Natural killer cell (primary cell): ENCODE measurements around the gene OR4E2. TPM values are rescaled to one million over a fixed set of nuclear protein-coding genes. Genes with fewer than 3 reads are reported as not detected.

Source experiments
- ATAC-seq, 3 donors: fragments of 150-1000 bp in 2 of 3; fragments of 200-7000 bp in 1 of 3; cut with Tn5 transposase; 1 replicate in 1 of 3; 2 replicates in 2 of 3; pipeline ENCODE4 v1.10.0; 2021; ENCODE audit warnings: mild to moderate bottlenecking in 2 of 3, moderate library complexity in 2 of 3
- DNase-seq, 2 donors: peaks; one replicate each; pipeline versions ENCODE4 v3.0.0 to v3.0.0-alpha.2; 2013 to 2021; ENCODE audit warnings: mixed read lengths in 1 of 2
- H3K27ac ChIP-seq: one replicate; pipeline ENCODE4 v1.5.1; 2013; ENCODE audit warnings: mild to moderate bottlenecking, low read length
- H3K27me3 ChIP-seq: one replicate; pipeline ENCODE4 v1.6.1; 2013; ENCODE audit warnings: low read length; ENCODE audit not compliant: control insufficient read depth, insufficient read depth
- H3K36me3 ChIP-seq: one replicate; pipeline ENCODE4 v1.6.1; 2013; ENCODE audit warnings: low read length; ENCODE audit not compliant: control insufficient read depth, insufficient read depth
- H3K4me1 ChIP-seq: one replicate; pipeline ENCODE4 v1.6.1; 2013; ENCODE audit warnings: low read length; ENCODE audit not compliant: control insufficient read depth, insufficient read depth
- H3K4me3 ChIP-seq: one replicate; pipeline ENCODE4 v1.5.1; 2013; ENCODE audit warnings: low read length
- H3K9me3 ChIP-seq: one replicate; pipeline ENCODE4 v1.6.1; 2013; ENCODE audit warnings: low read length; ENCODE audit not compliant: control insufficient read depth, insufficient read depth
- H3K27ac Mint-ChIP-seq, 2 donors: one replicate each; pipeline ENCODE4 v1.8.0; 2022; ENCODE audit warnings: mild to moderate bottlenecking in 2 of 2, mixed read lengths in 2 of 2, moderate library complexity in 1 of 2
- H3K27me3 Mint-ChIP-seq, 2 donors: one replicate each; pipeline ENCODE4 v1.8.0; 2022; ENCODE audit warnings: low read depth in 2 of 2, mixed read lengths in 2 of 2
- H3K36me3 Mint-ChIP-seq: one replicate; pipeline ENCODE4 v1.8.0; 2022; ENCODE audit warnings: mixed read lengths
- H3K4me1 Mint-ChIP-seq, 2 donors: one replicate each; pipeline ENCODE4 v1.8.0; 2022; ENCODE audit warnings: mixed read lengths in 2 of 2
- H3K4me3 Mint-ChIP-seq: one replicate; pipeline ENCODE4 v1.8.0; 2022; ENCODE audit warnings: mild to moderate bottlenecking, moderate library complexity, mixed read lengths
- H3K9me3 Mint-ChIP-seq, 2 donors: one replicate each; pipeline ENCODE4 v1.8.0; 2022; ENCODE audit warnings: mixed read lengths in 2 of 2
- WGBS: methylation state at CpG from one replicate; pipeline ENCODE4 v1.1.7; 2013; ENCODE audit warnings: missing lambda C conversion rate; ENCODE audit not compliant: insufficient coverage; 5-methylcytosine and 5-hydroxymethylcytosine counted together
- intact Hi-C: fragments of 100-400 bp; cut with micrococcal nuclease; formaldehyde crosslinking; loops from one replicate; pipeline ENCODE4 v1.14.2; 2022
- total RNA-seq, 4 donors: library from RNA; stranded (reverse); fragments of 120-200 nt in 1 of 4; gene quantifications; one replicate each; pipeline versions ENCODE4 v1.2.3 to v1.2.4, GENCODE V29; 2013 to 2022
- TF ChIP-seq, protein P1 (sequence below): fragments of 200-600 bp; IDR thresholded peaks from one replicate; pipeline ENCODE4 v1.8.0; 2022; ENCODE audit warnings: antibody characterized with exemption

OR4E2 gene
- not detected for total RNA-seq
- not detected for total RNA-seq (2013)

GRCh38 chr14:21653331-21653885 lies at the start of gene OR4E2:
OR4E2 (plus strand) TSS chr14:21653835; CDS start chr14:21665083, 11,248 bp downstream.
- H3K27ac Mint-ChIP-seq, result no peak within 1 kb of the TSS

DNA sequence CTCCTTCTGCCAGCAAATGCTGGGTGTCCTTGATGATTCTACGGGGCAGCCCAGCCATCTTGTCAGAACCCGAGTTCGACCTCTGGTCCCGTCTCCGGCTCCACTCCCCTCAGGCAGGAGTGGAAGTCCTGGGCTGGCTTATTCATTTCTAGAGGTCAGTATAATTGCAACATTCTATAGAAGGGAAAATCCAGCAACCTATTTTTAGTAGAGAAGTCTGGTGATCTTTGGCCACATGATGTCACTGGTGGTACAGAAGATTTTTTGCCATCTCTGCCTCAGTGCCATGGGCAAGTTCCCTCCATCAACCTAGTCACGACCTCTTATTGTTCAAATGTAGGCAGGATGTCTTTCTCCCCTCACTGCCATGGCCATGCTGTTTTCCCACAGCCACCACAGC lies 41.3 kb upstream of the OR4E2 start:
- Mint-ChIP-seq H3K36me3 (no peaks in the 10 kb centered on the region), H3K27me3 (peaks cover 16 to 39% of the 10 kb centered on the region in 2 donors), H3K4me3 (no peak overlapping the region), H3K27ac (no peak overlapping the region), H3K4me1 (no peaks in the 10 kb centered on the region), H3K9me3 (no peaks in the 10 kb centered on the region)
- 85% methylated on average over 6 of the region's 6 CpGs for WGBS
- TF ChIP-seq, protein P1, sequence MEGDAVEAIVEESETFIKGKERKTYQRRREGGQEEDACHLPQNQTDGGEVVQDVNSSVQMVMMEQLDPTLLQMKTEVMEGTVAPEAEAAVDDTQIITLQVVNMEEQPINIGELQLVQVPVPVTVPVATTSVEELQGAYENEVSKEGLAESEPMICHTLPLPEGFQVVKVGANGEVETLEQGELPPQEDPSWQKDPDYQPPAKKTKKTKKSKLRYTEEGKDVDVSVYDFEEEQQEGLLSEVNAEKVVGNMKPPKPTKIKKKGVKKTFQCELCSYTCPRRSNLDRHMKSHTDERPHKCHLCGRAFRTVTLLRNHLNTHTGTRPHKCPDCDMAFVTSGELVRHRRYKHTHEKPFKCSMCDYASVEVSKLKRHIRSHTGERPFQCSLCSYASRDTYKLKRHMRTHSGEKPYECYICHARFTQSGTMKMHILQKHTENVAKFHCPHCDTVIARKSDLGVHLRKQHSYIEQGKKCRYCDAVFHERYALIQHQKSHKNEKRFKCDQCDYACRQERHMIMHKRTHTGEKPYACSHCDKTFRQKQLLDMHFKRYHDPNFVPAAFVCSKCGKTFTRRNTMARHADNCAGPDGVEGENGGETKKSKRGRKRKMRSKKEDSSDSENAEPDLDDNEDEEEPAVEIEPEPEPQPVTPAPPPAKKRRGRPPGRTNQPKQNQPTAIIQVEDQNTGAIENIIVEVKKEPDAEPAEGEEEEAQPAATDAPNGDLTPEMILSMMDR, result no peak
- intact Hi-C loops, result no loop called here
- H3K4me1 ChIP-seq, result no peaks in the 10 kb centered on the region
- no peaks in the 10 kb centered on the region for H3K9me3 ChIP-seq
- H3K36me3 ChIP-seq, result no peaks in the 10 kb centered on the region
- ATAC-seq, result no peak
- no peak overlapping the region for H3K27ac ChIP-seq
- no peak overlapping the region for H3K4me3 ChIP-seq
- peak in 1 of 2 donors; percentile 12 for DNase-seq
- peaks cover 3% of the 10 kb centered on the region for H3K27me3 ChIP-seq

More at GRCh38 chr14:21653331-21653885, at the start of gene OR4E2:
- H3K4me3 Mint-ChIP-seq, result no peak within 1 kb of the TSS
- no peaks in the 10 kb centered on the region for H3K4me1 ChIP-seq
- H3K9me3 Mint-ChIP-seq, result no peaks in the 10 kb centered on the region
- ATAC-seq, result no peak
- 88% methylated on average over 2 of the region's 2 CpGs for WGBS
- intact Hi-C loops, result no loop called here
- peaks cover 10 to 24% of the 10 kb centered on the region in 2 donors for H3K27me3 Mint-ChIP-seq
- no peak for DNase-seq
- H3K4me1 Mint-ChIP-seq, result no peaks in the 10 kb centered on the region
- H3K9me3 ChIP-seq, result no peaks in the 10 kb centered on the region
- TF ChIP-seq, protein P1, result no peak
- H3K4me3 ChIP-seq, result no peak within 1 kb of the TSS
- no peaks in the 10 kb centered on the region for H3K36me3 ChIP-seq
- H3K27me3 ChIP-seq, result no peaks in the 10 kb centered on the region
- H3K36me3 Mint-ChIP-seq, result no peaks in the 10 kb centered on the region
- no peak within 1 kb of the TSS for H3K27ac ChIP-seq

DNA sequence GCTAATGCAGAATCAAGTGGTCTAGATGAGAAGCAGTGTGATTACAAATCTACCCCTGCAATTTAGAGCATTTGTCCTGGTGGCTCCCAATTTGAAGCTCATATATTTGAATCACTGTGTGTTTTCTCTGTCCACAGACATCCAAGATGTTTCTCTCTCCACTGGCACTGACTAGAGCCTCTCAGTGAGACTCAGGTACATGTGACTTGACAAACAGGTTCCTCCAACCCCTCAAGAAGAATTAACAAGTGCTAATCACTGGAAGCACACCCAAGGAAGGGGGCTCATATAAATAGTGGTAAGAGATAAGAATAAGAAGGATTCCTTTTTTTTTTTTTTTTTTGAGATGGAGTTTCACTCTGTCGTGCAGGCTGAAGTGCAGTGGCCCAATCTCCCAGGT lies 39.4 kb upstream of the OR4E2 start:
- ATAC-seq, result no peak
- Mint-ChIP-seq H3K36me3 (no peaks in the 10 kb centered on the region), H3K4me1 (peaks cover 0 to 4% of the 10 kb centered on the region in 2 donors), H3K4me3 (no peak overlapping the region), H3K9me3 (no peaks in the 10 kb centered on the region), H3K27me3 (peaks cover 11 to 41% of the 10 kb centered on the region in 2 donors), H3K27ac (no peak overlapping the region)
- no peak overlapping the region for H3K27ac ChIP-seq
- H3K4me3 ChIP-seq, result no peak overlapping the region
- no peaks in the 10 kb centered on the region for H3K9me3 ChIP-seq
- 88% methylated on average over 1 of the region's 1 CpG for WGBS
- H3K4me1 ChIP-seq, result no peaks in the 10 kb centered on the region
- H3K27me3 ChIP-seq, result no peaks in the 10 kb centered on the region
- intact Hi-C loops, result no loop called here
- DNase-seq, result no peak
- TF ChIP-seq, protein P1, result no peak
- no peaks in the 10 kb centered on the region for H3K36me3 ChIP-seq

DNA sequence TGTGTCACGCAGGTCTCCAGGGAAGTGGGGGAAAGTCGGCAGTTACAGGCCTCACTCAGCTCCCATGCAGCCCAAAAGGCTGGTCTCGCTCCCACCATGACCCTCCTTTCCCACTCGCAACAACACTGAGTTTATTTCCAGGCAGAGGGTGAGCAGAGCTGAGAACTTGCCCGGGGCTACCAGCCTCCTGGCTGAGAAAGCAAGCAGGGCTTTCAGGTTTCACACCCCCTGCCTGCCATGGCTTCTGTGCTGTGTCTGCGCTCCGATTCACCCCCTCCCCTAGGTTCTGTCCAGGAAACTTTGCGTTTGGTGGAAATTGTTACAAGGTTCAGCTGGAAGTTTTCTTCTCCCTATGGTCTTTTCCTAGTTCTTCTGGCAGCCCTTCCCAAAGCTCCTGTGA lies 36.0 kb upstream of the OR4E2 start:
- WGBS, result 93% methylated on average over 8 of the region's 8 CpGs
- peaks cover 0 to 4% of the 10 kb centered on the region in 2 donors for H3K4me1 Mint-ChIP-seq
- no peaks in the 10 kb centered on the region for H3K36me3 ChIP-seq
- H3K36me3 Mint-ChIP-seq, result no peaks in the 10 kb centered on the region
- DNase-seq, result no peak
- no peak overlapping the region for H3K27ac ChIP-seq
- H3K4me3 ChIP-seq, result no peak overlapping the region
- ATAC-seq, result no peak
- H3K27ac Mint-ChIP-seq, result no peak overlapping the region
- peaks cover 9 to 51% of the 10 kb centered on the region in 2 donors for H3K27me3 Mint-ChIP-seq
- H3K4me1 ChIP-seq, result no peaks in the 10 kb centered on the region
- no peaks in the 10 kb centered on the region for H3K9me3 ChIP-seq
- intact Hi-C loops, result no loop called here
- H3K27me3 ChIP-seq, result no peaks in the 10 kb centered on the region
- no peaks in the 10 kb centered on the region for H3K9me3 Mint-ChIP-seq
- no peak overlapping the region for H3K4me3 Mint-ChIP-seq
- TF ChIP-seq, protein P1, result no peak
